ENCODE measurements around the gene RAB9A.
"Not testable (repeated sequence)": the region's sequence is repeated elsewhere in the genome, so short reads cannot be mapped to it uniquely, and the experiment has no call there.

Gene RAB9A

GRCh38 chrX:13669755-13670154, 19.2 kb upstream of the RAB9A start:
- not testable (repeated sequence) for DNase-seq

GRCh38 chrX:13670197-13670596, 18.7 kb upstream of the RAB9A start:
- no peak for DNase-seq

DNA sequence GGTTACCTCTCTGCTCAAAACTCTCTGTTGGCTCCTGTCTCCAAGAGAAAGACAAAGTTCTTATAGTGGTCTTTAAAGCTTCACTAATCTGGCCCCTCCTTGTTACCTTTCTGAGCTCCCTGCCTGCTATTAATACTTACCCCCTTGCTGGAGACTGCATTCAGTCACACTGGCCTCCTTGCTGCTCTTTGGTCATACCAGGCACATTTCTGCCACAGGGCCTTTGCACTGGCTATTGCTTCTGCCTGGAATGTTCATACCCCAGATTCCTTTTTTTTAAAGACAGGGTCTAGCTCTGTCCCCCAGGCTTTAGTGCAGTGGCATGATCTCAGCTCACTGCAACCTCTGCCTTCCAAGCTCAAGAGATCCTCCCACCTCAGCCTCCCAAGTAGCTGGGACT, 15.9 kb upstream of the RAB9A start:
- DNase-seq, result no peak

DNA sequence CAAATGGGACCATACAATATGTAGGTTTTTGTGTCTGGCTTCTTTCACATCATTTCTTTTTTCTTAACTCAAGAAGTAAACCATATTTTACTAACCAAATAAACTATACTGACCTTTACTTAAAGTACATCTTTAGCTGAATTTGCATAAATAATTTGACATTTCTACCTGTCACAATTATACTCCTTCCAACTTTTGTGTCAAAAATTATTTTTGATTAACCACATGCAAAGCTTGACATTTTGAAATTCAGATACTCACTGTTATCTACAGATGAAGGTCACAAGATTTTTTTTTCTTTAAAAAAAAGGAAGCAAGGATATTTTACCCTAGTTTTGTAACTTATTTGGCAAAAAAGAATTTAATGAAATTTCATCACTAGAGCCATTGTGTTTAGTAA, 12.0 kb upstream of the RAB9A start:
- DNase-seq, result no peak

DNA sequence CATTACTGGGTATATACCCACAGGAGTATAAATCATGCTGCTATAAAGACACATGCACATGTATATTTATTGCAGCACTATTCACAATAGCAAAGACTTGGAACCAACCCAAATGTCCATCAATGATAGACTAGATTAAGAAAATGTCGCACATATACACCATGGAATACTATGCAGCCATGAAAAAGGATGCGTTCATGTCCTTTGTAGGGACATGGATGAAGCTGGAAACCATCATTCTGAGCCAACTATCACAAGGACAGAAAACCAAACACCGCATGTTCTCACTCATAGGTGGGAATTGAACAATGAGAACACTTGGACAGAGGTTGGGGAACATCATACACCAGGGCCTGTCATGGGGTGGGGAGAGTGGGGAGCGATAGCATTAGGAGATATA, 9.2 kb upstream of the RAB9A start:
- not testable (repeated sequence) for DNase-seq

DNA sequence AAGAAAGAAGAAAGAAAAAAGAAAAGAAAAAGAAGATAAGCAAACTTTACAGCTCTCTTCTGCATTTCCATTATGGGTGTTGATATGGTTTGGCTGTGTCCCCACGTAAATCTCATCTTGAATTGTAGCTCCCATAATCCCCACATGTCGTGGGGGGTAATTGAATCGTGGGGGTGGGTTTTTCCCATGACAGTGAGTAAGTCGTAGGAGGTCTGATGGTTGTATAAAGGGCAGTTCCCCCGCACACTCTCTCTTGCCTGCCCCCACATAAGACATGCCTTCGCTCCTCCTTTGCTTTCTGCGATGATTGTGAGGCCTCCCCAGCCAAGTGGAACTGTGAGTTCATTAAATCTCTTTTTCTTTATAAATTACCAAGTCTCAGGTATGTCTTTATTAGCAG, 7.3 kb upstream of the RAB9A start:
- no peak for DNase-seq

GRCh38 chrX:13684361-13684760, 4.6 kb upstream of the RAB9A start:
- DNase-seq, result no peak

DNA sequence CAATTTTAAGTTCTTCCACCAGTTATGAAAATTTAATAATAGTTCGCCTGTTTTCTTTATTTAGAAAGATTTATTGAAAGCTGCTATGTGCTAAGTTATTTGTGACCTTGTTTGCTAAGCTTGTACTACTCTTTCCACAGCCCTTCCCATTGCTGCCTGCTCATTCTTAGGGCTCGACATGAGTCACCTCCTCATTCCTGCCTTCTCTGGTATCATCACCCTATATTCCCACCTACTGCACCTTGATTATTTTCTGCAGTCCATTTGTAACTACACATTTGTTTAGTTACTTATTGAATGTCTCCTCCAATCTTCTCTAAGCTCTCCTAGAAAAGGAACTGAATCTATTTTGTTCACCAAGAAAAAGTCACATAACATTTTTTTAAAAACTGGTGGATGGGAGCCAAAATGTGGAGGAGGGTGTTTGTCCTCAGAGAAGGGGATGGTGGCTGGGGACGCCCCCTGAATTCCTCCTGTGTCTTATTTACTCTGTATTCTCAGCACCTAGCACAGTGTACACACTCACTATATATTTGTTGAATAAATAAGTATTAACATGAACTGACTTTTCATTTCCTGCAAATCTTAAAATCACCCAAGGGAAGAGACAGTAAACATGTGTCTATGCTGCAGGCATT, 3.7 kb upstream of the RAB9A start:
- no peak for DNase-seq

- DNase-seq, result no peak
Observed at GRCh38 chrX:13687203-13687602, 1.7 kb upstream of the RAB9A start.

DNA sequence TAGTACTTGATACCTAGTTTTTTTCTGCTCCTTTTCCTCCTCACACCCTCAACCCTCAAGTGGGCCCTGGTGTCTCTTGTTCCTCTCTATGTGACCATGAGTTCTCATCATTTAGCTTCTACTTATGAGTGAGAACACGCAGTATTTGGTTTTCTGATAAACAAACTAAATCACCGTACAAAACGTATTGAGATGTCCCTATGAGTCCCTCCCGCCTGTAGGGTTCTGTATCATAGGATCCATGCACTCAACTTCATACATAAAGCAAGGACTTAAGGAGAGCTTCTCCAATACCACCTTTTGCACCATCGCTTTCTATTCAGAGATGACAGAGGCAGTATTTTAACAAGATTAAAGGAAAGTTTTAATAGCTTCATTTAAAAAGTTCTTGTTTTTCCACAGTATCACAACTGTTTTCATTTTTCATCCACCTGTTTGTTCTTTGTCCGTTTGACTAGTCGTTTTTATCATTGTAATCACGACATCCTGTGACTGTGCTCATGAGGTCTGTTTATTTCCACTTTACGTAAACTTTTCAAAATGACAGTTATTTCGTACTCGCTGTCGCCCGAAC, 457 bp upstream of the RAB9A start:
- no peak for DNase-seq

DNA sequence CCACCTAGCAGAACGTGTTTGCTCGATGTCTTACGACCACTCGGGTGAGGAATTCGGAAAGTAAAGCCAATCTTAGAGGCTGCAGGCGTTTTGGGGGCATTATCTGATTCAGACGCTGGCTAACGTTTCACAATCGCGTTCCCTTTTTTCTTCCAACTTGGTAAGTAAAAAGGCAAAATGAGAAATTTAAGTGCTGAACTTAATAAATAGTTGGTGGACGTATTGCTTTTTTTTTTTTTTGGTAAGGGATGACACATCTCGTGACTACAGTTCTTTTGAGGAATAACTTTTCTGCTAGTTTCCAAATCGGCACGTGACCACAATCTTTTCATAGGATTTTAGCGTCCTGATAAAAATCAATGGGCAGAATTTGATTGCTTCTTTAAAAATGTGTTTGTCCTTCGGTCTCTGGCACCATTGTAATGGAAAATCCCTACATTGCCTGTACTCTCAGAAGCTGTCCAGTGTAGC, 848 bp downstream of the RAB9A start:
- DNase-seq, result peak in 1 of 58 donors; percentile 18

GRCh38 chrX:13690836-13691235, 1.9 kb downstream of the RAB9A start:
- DNase-seq, result no peak

GRCh38 chrX:13691841-13692371, 3.0 kb downstream of the RAB9A start:
- DNase-seq, result no peak

DNA sequence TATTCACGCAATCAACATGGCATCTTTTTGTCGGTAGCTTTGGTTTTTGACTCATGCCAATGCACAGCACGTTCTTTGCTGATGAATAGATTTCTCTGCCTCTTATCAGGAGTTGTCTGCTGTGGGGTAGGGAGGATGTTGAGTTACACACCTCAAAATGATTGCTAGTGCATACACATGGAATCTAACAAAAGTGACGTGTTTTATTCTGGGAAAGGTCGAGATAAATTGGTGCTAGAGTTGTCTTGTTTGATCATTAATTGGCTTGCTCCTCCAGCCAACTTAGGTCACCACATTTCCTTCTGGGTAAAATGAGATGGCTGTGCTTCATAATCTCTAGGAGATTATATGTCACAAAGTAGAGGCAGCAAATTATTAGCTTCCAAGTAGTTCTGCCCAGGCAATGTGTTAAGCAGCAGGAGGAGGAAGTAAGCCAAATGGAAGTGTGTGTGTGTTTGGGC, 3.9 kb downstream of the RAB9A start:
- DNase-seq, result no peak

GRCh38 chrX:13693341-13693961, 4.5 kb downstream of the RAB9A start:
- DNase-seq, result peak in 3 of 58 donors; percentile 0 to 12 (median 1)

- no peak for DNase-seq
Observed at GRCh38 chrX:13694359-13694758, 5.4 kb downstream of the RAB9A start.

GRCh38 chrX:13694983-13695382, 6.1 kb downstream of the RAB9A start:
- no peak for DNase-seq

DNA sequence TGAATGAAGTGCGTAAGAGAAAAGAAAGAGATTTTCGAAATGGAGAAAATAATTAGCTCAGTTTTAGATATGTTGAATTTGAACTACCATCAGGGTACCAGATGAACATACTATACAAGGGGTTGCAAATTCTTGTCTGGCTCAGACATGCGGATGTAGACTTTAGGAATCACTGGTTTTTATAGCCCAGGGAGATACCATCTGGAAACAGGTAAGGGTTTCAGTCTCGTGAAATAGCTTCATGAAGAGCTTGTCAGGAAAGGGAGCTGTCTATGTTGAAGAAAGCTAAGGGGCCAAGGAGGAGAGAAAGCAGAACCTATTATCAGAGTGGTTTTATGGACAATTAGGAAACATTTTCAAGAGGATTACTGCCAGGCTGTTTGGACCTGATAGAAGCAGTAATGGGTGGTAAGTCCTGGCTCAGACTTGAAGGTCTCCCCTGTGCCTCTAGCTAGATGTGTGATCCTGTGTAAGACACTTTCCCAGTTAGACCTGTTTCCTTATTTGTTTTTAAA, 6.7 kb downstream of the RAB9A start:
- no peak for DNase-seq

GRCh38 chrX:13697455-13697854, 8.5 kb downstream of the RAB9A start:
- no peak for DNase-seq

DNA sequence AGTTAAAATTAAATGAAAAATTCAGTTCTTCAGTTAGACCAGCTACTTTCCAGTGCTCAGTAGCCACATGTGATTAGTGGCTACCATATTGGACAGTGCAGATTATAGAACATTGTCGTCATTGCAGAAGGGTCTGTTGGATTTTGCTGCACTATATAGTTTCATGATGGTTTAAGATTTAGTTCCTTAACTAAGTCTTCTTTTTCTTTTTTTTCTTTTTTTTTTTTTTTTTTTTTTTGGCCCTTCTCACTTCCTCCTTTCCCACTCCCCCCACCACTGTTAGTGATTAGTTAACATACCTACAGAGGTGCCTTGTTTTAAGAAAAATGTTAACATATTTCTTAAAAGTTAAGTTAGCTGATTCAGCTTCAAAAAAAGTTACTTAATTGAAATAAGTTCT, 9.0 kb downstream of the RAB9A start:
- DNase-seq, result no peak

GRCh38 chrX:13698432-13698831, 9.5 kb downstream of the RAB9A start:
- no peak for DNase-seq

DNA sequence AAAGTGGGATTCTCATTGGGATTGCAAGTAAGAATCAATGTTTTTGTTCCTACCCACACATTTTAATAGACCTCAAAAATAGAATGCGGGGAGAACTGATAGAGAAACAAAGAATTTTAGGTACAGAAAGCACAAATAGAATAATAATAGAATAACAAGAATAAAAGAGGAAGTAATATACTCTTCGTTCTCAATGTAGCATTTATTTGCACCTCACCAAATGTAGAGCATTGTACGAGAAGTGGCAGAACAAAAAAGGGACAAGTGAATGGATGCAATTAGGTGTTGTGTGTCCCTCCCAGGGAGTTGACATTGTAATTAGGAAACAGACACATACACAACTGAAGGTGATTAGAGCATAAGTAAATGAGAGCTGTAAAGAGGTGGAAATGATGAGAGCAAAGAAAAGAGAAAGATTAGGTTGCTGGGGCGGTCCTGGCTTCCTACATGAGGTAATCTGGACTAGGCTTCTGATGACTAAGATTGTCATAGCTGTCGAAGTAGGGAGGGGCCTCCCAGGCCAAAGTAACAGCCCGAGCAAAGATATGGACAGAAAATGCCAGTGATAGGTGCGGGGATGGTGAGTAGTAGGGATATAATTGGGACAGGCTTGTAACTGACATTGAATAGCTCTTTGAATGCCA, 10.4 kb downstream of the RAB9A start:
- DNase-seq, result no peak
